Tibial artery (tissue), 4 donors: ENCODE data around the gene KRT27.

Experiments
- DNase-seq, 2 donors: peaks; one replicate each; pipeline ENCODE4 v3.0.0-alpha.2; 2019
- H3K27ac ChIP-seq, 2 donors: fragments of 200-600 bp; sonication (generic) in 1 of 2; 1 replicate in 1 of 2; 2 replicates in 1 of 2; pipeline ENCODE4 v1.5.1; 2018 to 2019; ENCODE audit warnings: mild to moderate bottlenecking in 1 of 2
- H3K27me3 ChIP-seq, 2 donors: fragments of 200-600 bp; sonication (generic) in 1 of 2; one replicate each; pipeline versions ENCODE4 v1.5.1 to v1.6.0; 2016 to 2019
- H3K36me3 ChIP-seq, 3 donors: fragments of 200-600 bp; sonication (generic) in 2 of 3; one replicate each; pipeline ENCODE4 v1.5.1; 2016 to 2019; ENCODE audit warnings: mild to moderate bottlenecking in 2 of 3
- H3K4me1 ChIP-seq, 4 donors: fragments of 200-600 bp; sonication (generic) in 2 of 4; 1 replicate in 3 of 4; 2 replicates in 1 of 4; pipeline ENCODE4 v1.5.1; 2016 to 2019
- H3K4me3 ChIP-seq, 2 donors: fragments of 200-600 bp; sonication (generic) in 1 of 2; 1 replicate in 1 of 2; 2 replicates in 1 of 2; pipeline ENCODE4 v1.5.1; 2018 to 2019; ENCODE audit warnings: mild to moderate bottlenecking in 2 of 2
- H3K9me3 ChIP-seq, 3 donors: fragments of 200-600 bp; sonication (generic) in 1 of 3; one replicate each; pipeline ENCODE4 v1.5.1; 2016 to 2019
- intact Hi-C: fragments of 100-400 bp; cut with DNase I; formaldehyde crosslinking; loops from one replicate; pipeline ENCODE4 v1.15.0; 2023; ENCODE audit warnings: low total_unique reads
- TF ChIP-seq, protein P1 (sequence below), 2 experiments: fragments of 200-600 bp in 1 of 2; fragments of 450-650 bp in 1 of 2; IDR thresholded peaks; one replicate each; pipeline ENCODE4 v1.5.1; 2017 to 2019; ENCODE audit warnings: antibody characterized with exemption in 2 of 2, mild to moderate bottlenecking in 1 of 2, moderate library complexity in 1 of 2

KRT27 gene

DNA sequence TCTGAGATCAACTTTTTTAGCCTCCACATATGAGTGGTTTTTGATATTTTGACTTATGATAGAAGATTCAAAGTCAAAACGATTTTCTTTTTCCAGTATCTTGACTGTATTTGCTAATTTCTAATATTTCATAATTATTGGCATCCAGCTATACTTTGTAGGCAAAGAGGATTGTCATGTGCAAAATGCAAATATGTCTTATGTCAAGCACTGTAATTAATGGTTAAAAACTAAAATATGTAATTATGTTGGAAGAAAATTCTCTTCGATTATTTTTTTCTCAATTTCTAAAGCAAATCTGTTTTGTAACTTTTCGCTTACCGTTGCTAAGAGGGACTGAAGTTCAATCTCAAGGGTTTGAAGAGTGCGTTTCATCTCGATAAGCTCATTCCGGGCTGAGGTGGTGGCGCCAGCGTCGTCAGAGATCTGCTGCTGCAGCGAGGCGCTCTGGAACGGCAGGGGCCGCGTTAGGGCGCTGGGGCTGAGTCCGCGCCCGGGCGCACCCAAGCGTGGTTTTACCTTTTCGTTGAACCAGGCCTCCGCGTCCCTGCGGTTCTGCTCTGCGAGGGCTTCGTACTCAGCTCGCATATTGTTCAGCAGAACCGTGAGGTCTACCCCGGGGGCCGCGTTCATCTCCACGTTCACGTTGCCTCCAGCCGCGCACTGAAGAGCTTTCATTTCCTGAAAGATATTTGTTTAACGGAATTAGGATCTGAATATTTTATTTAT is 3.0 kb downstream of the KRT27 start:
- no peak overlapping the region for H3K4me3 ChIP-seq
- H3K27ac ChIP-seq = no peak overlapping the region
- H3K4me1 ChIP-seq = no peaks in the 10 kb centered on the region
- peaks cover 0 to 27% of the 10 kb centered on the region in 2 donors for H3K27me3 ChIP-seq
- intact Hi-C loops = no loop called here
- no peaks in the 10 kb centered on the region for H3K9me3 ChIP-seq
- H3K36me3 ChIP-seq = no peaks in the 10 kb centered on the region
- TF ChIP-seq, protein P1, sequence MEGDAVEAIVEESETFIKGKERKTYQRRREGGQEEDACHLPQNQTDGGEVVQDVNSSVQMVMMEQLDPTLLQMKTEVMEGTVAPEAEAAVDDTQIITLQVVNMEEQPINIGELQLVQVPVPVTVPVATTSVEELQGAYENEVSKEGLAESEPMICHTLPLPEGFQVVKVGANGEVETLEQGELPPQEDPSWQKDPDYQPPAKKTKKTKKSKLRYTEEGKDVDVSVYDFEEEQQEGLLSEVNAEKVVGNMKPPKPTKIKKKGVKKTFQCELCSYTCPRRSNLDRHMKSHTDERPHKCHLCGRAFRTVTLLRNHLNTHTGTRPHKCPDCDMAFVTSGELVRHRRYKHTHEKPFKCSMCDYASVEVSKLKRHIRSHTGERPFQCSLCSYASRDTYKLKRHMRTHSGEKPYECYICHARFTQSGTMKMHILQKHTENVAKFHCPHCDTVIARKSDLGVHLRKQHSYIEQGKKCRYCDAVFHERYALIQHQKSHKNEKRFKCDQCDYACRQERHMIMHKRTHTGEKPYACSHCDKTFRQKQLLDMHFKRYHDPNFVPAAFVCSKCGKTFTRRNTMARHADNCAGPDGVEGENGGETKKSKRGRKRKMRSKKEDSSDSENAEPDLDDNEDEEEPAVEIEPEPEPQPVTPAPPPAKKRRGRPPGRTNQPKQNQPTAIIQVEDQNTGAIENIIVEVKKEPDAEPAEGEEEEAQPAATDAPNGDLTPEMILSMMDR (IDR thresholded peaks at IDR 0.05) = no peak
- no peak for DNase-seq

DNA sequence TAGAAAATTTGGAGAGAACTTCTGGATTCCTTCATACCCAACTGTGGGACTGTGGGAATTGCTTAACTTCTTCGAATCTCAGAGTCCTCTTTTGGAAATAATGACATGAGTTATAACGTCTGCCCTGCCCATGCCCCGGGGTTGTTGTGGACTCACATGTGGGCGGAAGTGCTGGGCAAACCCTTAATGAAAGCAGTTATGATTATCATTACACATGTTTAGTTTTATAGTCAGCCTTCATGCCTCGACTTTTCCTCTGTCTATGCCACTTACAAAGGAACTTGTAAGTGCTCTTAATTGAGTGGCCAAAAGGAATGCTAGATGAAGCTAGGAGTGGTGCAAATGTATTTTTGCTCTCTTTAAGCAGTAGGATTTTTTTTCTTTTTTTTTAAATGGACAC is 3.9 kb downstream of the KRT27 start:
- Histone ChIP-seq H3K27ac (no peak overlapping the region), H3K36me3 (no peaks in the 10 kb centered on the region), H3K4me3 (no peak overlapping the region), H3K9me3 (no peaks in the 10 kb centered on the region), H3K27me3 (peaks cover 0 to 27% of the 10 kb centered on the region in 2 donors), H3K4me1 (no peaks in the 10 kb centered on the region)
- TF ChIP-seq, protein P1 (IDR thresholded peaks at IDR 0.05) = no peak
- no peak for DNase-seq
- intact Hi-C loops = no loop called here

DNA sequence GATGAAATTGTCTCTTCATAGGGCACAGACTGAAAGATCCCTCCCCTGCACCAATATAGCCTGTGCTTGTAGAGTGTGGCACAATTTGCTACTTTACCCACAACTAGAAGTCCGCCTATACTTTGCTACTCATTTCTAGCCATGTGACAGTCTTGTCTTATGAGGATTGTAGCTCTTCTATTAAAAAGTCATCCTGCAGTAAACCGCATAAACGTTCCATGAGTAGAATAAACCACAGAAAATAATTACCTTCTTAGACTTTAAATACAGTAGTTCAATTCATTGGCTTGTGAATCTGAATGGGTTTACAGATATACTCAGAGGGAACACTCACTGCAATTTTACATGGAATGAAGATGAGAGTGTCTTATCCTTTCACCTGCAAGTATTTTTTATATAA is 4.4 kb downstream of the KRT27 start:
- peaks cover 0 to 27% of the 10 kb centered on the region in 2 donors for H3K27me3 ChIP-seq
- no peak overlapping the region for H3K27ac ChIP-seq
- H3K4me3 ChIP-seq = no peak overlapping the region
- no peaks in the 10 kb centered on the region for H3K36me3 ChIP-seq
- TF ChIP-seq, protein P1 (IDR thresholded peaks at IDR 0.05) = no peak
- intact Hi-C loops = no loop called here
- no peaks in the 10 kb centered on the region for H3K4me1 ChIP-seq
- H3K9me3 ChIP-seq = no peaks in the 10 kb centered on the region
- no peak for DNase-seq

DNA sequence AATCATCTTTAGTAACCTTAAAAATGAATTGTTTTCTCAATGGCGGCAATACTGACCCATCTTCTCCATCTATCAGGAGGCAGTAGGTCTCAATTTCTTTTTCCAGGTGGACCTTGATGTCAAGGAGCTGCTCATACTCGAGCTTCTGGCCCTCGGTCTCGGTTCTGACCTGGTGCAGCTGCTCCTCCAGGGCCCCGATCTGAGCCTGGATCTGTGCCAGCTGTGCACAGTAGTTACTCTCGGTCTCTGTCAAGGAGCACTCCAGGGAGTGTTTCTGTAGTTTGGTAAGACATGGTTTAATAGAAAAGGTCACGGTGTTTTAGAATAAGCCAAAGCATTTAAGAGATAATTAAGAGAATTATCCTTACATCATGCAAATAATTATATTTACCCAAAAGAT is 4.9 kb downstream of the KRT27 start:
- Histone ChIP-seq H3K27me3 (peaks cover 0 to 27% of the 10 kb centered on the region in 2 donors), H3K36me3 (no peaks in the 10 kb centered on the region), H3K9me3 (no peaks in the 10 kb centered on the region), H3K27ac (no peak overlapping the region), H3K4me1 (no peaks in the 10 kb centered on the region), H3K4me3 (no peak overlapping the region)
- TF ChIP-seq, protein P1 (IDR thresholded peaks at IDR 0.05) = no peak
- DNase-seq = no peak
- intact Hi-C loops = no loop called here

DNA sequence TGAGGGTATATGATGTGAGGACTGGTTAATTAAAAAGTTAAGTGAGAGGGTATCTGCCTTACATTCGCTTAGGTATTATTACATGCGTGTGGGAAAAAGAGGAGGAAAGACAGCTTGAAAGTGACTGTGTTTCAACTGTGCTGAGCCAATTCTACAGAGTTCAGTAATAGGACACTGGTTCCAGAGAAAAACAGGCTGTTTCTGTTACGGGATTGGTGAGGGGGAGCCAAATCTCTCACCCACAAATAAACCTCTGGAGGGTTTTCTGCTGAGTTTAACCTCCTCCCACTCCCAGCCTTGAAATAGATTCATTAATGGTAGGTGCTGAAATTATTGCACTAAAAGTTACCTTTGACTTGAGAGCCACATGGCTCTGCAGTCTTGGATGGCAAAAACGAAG is 6.4 kb downstream of the KRT27 start:
- H3K4me1 ChIP-seq = no peaks in the 10 kb centered on the region
- H3K27ac ChIP-seq = no peak overlapping the region
- H3K36me3 ChIP-seq = no peaks in the 10 kb centered on the region
- no peak overlapping the region for H3K4me3 ChIP-seq
- no peak for DNase-seq
- intact Hi-C loops = no loop called here
- TF ChIP-seq, protein P1 (IDR thresholded peaks at IDR 0.05) = no peak
- H3K9me3 ChIP-seq = no peaks in the 10 kb centered on the region
- H3K27me3 ChIP-seq = peaks cover 0 to 20% of the 10 kb centered on the region in 2 donors
